GM12878 (cell line): Measurements from ENCODE around the gene PHACTR1. TPM values are rescaled to one million over a fixed set of nuclear protein-coding genes. Genes with fewer than 3 reads are reported as not detected.
A peak's percentile ranks its signal among the peaks of the same experiment; 100 is the strongest.

Experiments used
- ATAC-seq: fragments of 200-7000 bp; cut with Tn5 transposase; 3 replicates; pipeline ENCODE4 v1.9.1; 2020; ENCODE audit warnings: mild to moderate bottlenecking, moderate library complexity
- BruUV-seq: library from RNA; stranded (reverse); fragments of 400-500 nt; replicated peaks from 2 replicates; lab custom pipeline; 2021; lab: Mats Ljungman, UMichigan
- CTCF ChIA-PET: fragments of 300-600 bp; sonication (Branson Sonifier 250); formaldehyde crosslinking; extraction: SDS; loops from one replicate; lab custom pipeline; 2021; ENCODE audit warnings: inconsistent platforms; lab: Yijun Ruan, JAX
- POLR2A ChIA-PET: fragments of 350-600 bp; formaldehyde crosslinking; extraction: SDS; loops from one replicate; lab custom pipeline; 2021; ENCODE audit warnings: inconsistent platforms; lab: Charles Lee
- RAD21 ChIA-PET: fragments of 300-600 bp; sonication (Branson Sonifier 250); formaldehyde crosslinking; loops from one replicate; lab custom pipeline; 2023; ENCODE audit warnings: antibody characterized with exemption; ENCODE audit not compliant: unreplicated experiment; lab: Charles Lee
- SMC1A ChIA-PET: fragments of 300-600 bp; sonication (Branson Sonifier 250); formaldehyde crosslinking; loops from one replicate; lab custom pipeline; 2023; ENCODE audit not compliant: unreplicated experiment, uncharacterized antibody; lab: Charles Lee
- DNase-seq: peaks from one replicate; pipeline ENCODE4 v3.0.0-alpha.2; 2011; ENCODE audit warnings: low read depth, low spot score
- FAIRE-seq: peaks from 3 replicates; lab custom pipeline; 2011; peaks lifted over from hg19 to GRCh38; lab: Jason Lieb, UNC
- H2AFZ ChIP-seq: 2 replicates; pipeline ENCODE4 v1.6.0; 2011; ENCODE audit warnings: low read depth, low read length, control low read depth; ENCODE audit not compliant: control insufficient read depth
- H3K27ac ChIP-seq: 2 replicates; pipeline ENCODE4 v1.5.1; 2011; ENCODE audit warnings: control low read depth; ENCODE audit not compliant: control insufficient read depth, insufficient read depth
- H3K27me3 ChIP-seq, 2 experiments: replicated peaks in 1 of 2; 2 replicates each; pipeline versions ENCODE4 v1.6.0 to v1.6.1; 2011; ENCODE audit warnings: low read length in 1 of 2; ENCODE audit not compliant: control insufficient read depth in 2 of 2, insufficient read depth in 2 of 2
- H3K36me3 ChIP-seq, 2 experiments: 2 replicates each; pipeline ENCODE4 v1.5.1; 2011; ENCODE audit warnings: low read length in 1 of 2; ENCODE audit not compliant: control insufficient read depth in 2 of 2, insufficient read depth in 2 of 2
- H3K4me1 ChIP-seq: 2 replicates; pipeline ENCODE4 v1.6.1; 2011; ENCODE audit warnings: mild to moderate bottlenecking, low read length, moderate library complexity, mixed read lengths; ENCODE audit not compliant: control insufficient read depth, insufficient read depth
- H3K4me2 ChIP-seq: 2 replicates; pipeline ENCODE4 v1.6.0; 2011; ENCODE audit warnings: control low read depth; ENCODE audit not compliant: control insufficient read depth, insufficient read depth
- H3K4me3 ChIP-seq: fragments of 200-600 bp; sonication (generic); 2 replicates; pipeline ENCODE4 v1.5.1; 2016
- H3K79me2 ChIP-seq: 2 replicates; pipeline ENCODE4 v1.6.0; 2011; ENCODE audit warnings: low read length; ENCODE audit not compliant: control insufficient read depth, insufficient read depth
- H3K9ac ChIP-seq: 2 replicates; pipeline ENCODE4 v1.8.0; 2011; ENCODE audit warnings: low read length, control low read depth, mixed read lengths; ENCODE audit not compliant: control insufficient read depth, insufficient read depth
- H3K9me3 ChIP-seq: replicated peaks from 3 replicates; pipeline ENCODE4 v1.5.1; 2011; ENCODE audit warnings: mild to moderate bottlenecking, low read length; ENCODE audit not compliant: control insufficient read depth, insufficient read depth
- H4K20me1 ChIP-seq: 2 replicates; pipeline ENCODE4 v1.6.0; 2011; ENCODE audit not compliant: control insufficient read depth, insufficient read depth
- CHD1 ChIP-seq: IDR thresholded peaks from 2 replicates; pipeline ENCODE4 v1.6.1; 2012; ENCODE audit warnings: low read depth, low read length, improper control_type of control experiment
- EED ChIP-seq: sonication (generic); IDR thresholded peaks from 2 replicates; pipeline ENCODE4 v1.6.1; 2016; ENCODE audit warnings: antibody characterized with exemption, low read depth
- FOXM1 ChIP-seq: IDR thresholded peaks from 2 replicates; pipeline ENCODE4 v1.6.1; 2012; ENCODE audit warnings: low read depth, mild to moderate bottlenecking, inconsistent platforms, low read length, moderate library complexity
- KDM1A ChIP-seq: fragments of 200-600 bp; sonication (generic); IDR thresholded peaks from 2 replicates; pipeline ENCODE4 v1.6.1; 2016; ENCODE audit warnings: borderline replicate concordance
- NRF1 ChIP-seq: conservative IDR thresholded peaks from 2 replicates; pipeline ENCODE4 v1.6.1; 2011; ENCODE audit warnings: mild to moderate bottlenecking, low read depth, low read length, improper control_type of control experiment
- POLR2A ChIP-seq: IDR thresholded peaks from 2 replicates; pipeline ENCODE4 v1.6.1; 2011; ENCODE audit warnings: low read depth, mild to moderate bottlenecking, low read length
- POLR2AphosphoS5 ChIP-seq: IDR thresholded peaks from 2 replicates; pipeline ENCODE4 v1.6.1; 2011; ENCODE audit warnings: mild to moderate bottlenecking, low read length, inconsistent platforms
- RELB ChIP-seq: fragments of 450-650 bp; IDR thresholded peaks from 2 replicates; pipeline ENCODE4 v1.6.1; 2017; ENCODE audit warnings: low read depth, mild to moderate bottlenecking, moderate library complexity
- SMAD5 ChIP-seq: IDR thresholded peaks from 2 replicates; pipeline ENCODE4 v1.6.1; 2016; ENCODE audit warnings: antibody characterized with exemption, low read depth
- WGBS: methylation state at CpG from one replicate; pipeline ENCODE4 v1.1.6; 2016; ENCODE audit warnings: low lambda C conversion rate; ENCODE audit not compliant: insufficient replicate concordance, insufficient coverage; ENCODE audit errors: missing lambda C conversion rate; 5-methylcytosine and 5-hydroxymethylcytosine counted together
- in situ Hi-C: fragments of 300-500 bp; cut with MboI; formaldehyde crosslinking; loops from 9 replicates; pipeline ENCODE4 v1.14.3; 2018; ENCODE audit warnings: mixed read lengths
- intact Hi-C: fragments of 100-400 bp; cut with micrococcal nuclease; formaldehyde crosslinking; loops from one replicate; pipeline ENCODE4 v1.14.2; 2022; ENCODE audit not compliant: unreplicated experiment
- polyA plus RNA-seq, 11 experiments: library from polyadenylated mRNA; depleted of rRNA in 4 of 11; unstranded in 6 of 11; stranded (reverse) in 5 of 11; fragments of >200 nt; fragmentation: Nextera tagmentation in 4 of 11; fragmentation: Illumina TruSeq in 1 of 11; extraction: Ambion mirVana in 4 of 11; extraction: Trizol in 1 of 11; gene quantifications; 1 replicate in 1 of 11; 2 replicates in 10 of 11; pipeline versions ENCODE4 v1.2.1 to v1.2.3, GENCODE V29; 2011 to 2016; ENCODE audit warnings: inconsistent platforms in 2 of 11, missing spikeins in 2 of 11, low read depth in 1 of 11
- total RNA-seq, 4 experiments: library from RNA; depleted of rRNA in 3 of 4; stranded (reverse); fragments of >200 nt in 3 of 4; fragmentation: Illumina TruSeq in 1 of 4; extraction: Trizol in 1 of 4; gene quantifications; 2 replicates each; pipeline versions ENCODE4 v1.2.1 to v1.2.3, GENCODE V29; 2013 to 2021
- TF ChIP-seq, protein P1 (sequence below): fragments of 450-650 bp; IDR thresholded peaks from 2 replicates; pipeline ENCODE4 v1.6.1; 2016; ENCODE audit warnings: mild to moderate bottlenecking, moderate library complexity, borderline replicate concordance
- TF ChIP-seq, protein P2 (sequence below): fragments of 450-650 bp; conservative IDR thresholded peaks from 2 replicates; pipeline ENCODE4 v1.6.1; 2017; ENCODE audit warnings: mild to moderate bottlenecking, moderate library complexity

Gene PHACTR1
- total and polyA plus RNA-seq, 10 of the 15 experiments (the other 5 are each of a cell fraction or from before 2014, with no cell fraction given), result 34.2 to 94.6 (median 62.3) TPM

DNA sequence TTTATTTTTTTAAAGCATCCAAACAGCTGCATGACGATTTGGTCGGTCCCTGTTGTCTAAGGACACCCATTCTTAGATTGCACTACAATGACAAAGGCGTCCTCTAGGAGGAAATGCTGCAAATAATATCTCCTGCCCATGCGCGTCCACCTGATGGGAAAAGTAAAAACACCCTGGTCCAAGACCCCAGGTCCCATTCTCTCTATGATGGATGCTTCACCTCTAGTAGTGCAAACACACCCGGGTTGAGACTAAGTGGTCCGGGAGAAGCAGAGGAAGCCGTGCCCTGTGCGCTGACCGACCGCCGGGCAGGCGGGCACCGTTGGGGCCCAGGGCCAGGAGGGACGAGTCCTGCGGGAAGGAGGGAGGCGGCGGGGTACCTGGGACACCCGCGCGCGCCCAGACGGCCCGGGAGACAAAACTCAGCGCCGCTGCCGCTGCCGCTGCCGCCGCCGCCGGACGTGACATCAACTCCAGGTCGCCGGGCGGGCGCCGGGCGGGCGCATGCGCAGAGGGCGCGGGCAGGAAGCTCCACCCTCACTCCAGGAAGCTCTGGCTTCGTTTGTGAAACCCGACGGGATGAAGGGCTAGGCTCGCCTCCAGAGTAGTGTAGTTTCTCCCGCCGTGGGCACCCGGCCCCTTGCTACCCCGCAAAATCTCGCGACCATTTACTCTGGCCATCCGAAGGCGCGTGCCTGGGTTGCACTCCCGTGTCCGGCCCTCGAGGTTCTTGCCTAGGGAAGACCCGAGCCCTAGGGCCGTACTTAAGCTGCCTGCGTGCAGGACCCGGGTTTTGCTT is 611.7 kb downstream of the PHACTR1 start, which contains the start of gene TBC1D7:
TSS of gene TBC1D7 (minus strand) at position 462 of the 799 bp plus-strand sequence. CDS start 1,639 bp downstream, outside the sequence.
- in situ Hi-C loops, result no loop called here
- no peaks in the 10 kb centered on the region for H3K27me3 ChIP-seq
- ChIA-PET SMC1A (interaction anchor here (0.7 to 7.5 kb wide), 41 partner anchors 8 to 434 kb away, joined by 3 to 119 read pairs (median 5); partner anchors contain the start of gene NOL7), CTCF (interaction anchor here (0.5 to 9.6 kb wide), 20 partner anchors 10 to 417 kb away, joined by 3 to 169 read pairs (median 4); partner anchors contain the start of genes NOL7 and SIRT5), RAD21 (interaction anchor here (0.7 to 10.2 kb wide), 33 partner anchors 9 to 417 kb away, joined by 3 to 124 read pairs (median 4); partner anchors contain the start of genes GFOD1, NOL7 and SIRT5), POLR2A (interaction anchor here (0.6 to 4.0 kb wide), 12 partner anchors 14 to 133 kb away, joined by 3 to 22 read pairs (median 4); no protein-coding TSS in a partner anchor)
- H3K9ac ChIP-seq, result peak within 1 kb of the TSS; percentile 86
- no peaks in the 10 kb centered on the region for H3K9me3 ChIP-seq
- H3K36me3 ChIP-seq, result peaks cover 0 to 12% of the 10 kb centered on the region in 2 experiments; a peak in 2 of 4 replicates
- under 1% methylated on average over 45 of the region's 63 CpGs for whole genome bisulfite sequencing
- peak; percentile 91 for ATAC-seq
- DNase-seq, result peak; percentile 63
- peak within 1 kb of the TSS; percentile 95 for H2AFZ ChIP-seq
- no TSS peak for BruUV-seq
- H3K4me3 ChIP-seq, result peak within 1 kb of the TSS; percentile 90
- peak within 1 kb of the TSS; percentile 95 for H3K4me2 ChIP-seq
- no peaks in the 10 kb centered on the region for H4K20me1 ChIP-seq
- FAIRE-seq, result peak; percentile 74
- peak within 1 kb of the TSS; percentile 87 for H3K27ac ChIP-seq
- peaks cover 11% of the 10 kb centered on the region for H3K79me2 ChIP-seq
- peaks cover 5% of the 10 kb centered on the region; the same call in 1 of the 2 replicates for H3K4me1 ChIP-seq
- intact Hi-C loops, result loop anchor here (1.0 to 2.0 kb wide), 3 partner anchors 23 to 99 kb away; no protein-coding TSS in a partner anchor
- TF ChIP-seq CHD1, result no peak
- TF ChIP-seq POLR2AphosphoS5, result peak; percentile 93
- TF ChIP-seq SMAD5, result peak; percentile 80; the same call in 1 of the 2 replicates
- TF ChIP-seq EED, result peak; percentile 36; the same call in 1 of the 2 replicates
- TF ChIP-seq KDM1A, result no peak
- TF ChIP-seq, protein P1, sequence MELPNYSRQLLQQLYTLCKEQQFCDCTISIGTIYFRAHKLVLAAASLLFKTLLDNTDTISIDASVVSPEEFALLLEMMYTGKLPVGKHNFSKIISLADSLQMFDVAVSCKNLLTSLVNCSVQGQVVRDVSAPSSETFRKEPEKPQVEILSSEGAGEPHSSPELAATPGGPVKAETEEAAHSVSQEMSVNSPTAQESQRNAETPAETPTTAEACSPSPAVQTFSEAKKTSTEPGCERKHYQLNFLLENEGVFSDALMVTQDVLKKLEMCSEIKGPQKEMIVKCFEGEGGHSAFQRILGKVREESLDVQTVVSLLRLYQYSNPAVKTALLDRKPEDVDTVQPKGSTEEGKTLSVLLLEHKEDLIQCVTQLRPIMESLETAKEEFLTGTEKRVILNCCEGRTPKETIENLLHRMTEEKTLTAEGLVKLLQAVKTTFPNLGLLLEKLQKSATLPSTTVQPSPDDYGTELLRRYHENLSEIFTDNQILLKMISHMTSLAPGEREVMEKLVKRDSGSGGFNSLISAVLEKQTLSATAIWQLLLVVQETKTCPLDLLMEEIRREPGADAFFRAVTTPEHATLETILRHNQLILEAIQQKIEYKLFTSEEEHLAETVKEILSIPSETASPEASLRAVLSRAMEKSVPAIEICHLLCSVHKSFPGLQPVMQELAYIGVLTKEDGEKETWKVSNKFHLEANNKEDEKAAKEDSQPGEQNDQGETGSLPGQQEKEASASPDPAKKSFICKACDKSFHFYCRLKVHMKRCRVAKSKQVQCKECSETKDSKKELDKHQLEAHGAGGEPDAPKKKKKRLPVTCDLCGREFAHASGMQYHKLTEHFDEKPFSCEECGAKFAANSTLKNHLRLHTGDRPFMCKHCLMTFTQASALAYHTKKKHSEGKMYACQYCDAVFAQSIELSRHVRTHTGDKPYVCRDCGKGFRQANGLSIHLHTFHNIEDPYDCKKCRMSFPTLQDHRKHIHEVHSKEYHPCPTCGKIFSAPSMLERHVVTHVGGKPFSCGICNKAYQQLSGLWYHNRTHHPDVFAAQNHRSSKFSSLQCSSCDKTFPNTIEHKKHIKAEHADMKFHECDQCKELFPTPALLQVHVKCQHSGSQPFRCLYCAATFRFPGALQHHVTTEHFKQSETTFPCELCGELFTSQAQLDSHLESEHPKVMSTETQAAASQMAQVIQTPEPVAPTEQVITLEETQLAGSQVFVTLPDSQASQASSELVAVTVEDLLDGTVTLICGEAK, result peak; percentile 30; the same call in 1 of the 2 replicates
- TF ChIP-seq POLR2A, result peak; percentile 92
- no peak for TF ChIP-seq FOXM1
- 0 out of 2 replicates have a peak, but pooled peaks have one; percentile 35 for TF ChIP-seq RELB
- peak; percentile 89 for TF ChIP-seq NRF1
- TF ChIP-seq, protein P2, sequence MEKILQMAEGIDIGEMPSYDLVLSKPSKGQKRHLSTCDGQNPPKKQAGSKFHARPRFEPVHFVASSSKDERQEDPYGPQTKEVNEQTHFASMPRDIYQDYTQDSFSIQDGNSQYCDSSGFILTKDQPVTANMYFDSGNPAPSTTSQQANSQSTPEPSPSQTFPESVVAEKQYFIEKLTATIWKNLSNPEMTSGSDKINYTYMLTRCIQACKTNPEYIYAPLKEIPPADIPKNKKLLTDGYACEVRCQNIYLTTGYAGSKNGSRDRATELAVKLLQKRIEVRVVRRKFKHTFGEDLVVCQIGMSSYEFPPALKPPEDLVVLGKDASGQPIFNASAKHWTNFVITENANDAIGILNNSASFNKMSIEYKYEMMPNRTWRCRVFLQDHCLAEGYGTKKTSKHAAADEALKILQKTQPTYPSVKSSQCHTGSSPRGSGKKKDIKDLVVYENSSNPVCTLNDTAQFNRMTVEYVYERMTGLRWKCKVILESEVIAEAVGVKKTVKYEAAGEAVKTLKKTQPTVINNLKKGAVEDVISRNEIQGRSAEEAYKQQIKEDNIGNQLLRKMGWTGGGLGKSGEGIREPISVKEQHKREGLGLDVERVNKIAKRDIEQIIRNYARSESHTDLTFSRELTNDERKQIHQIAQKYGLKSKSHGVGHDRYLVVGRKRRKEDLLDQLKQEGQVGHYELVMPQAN, result peak; percentile 76
